HEK293T (cell line): ENCODE measurements around the gene PON1.

Experiments
- CTCF ChIA-PET: fragments of 350-600 bp; formaldehyde crosslinking; extraction: SDS; loops from one replicate; lab custom pipeline; 2021; ENCODE audit warnings: antibody characterized with exemption, inconsistent platforms; lab: Yijun Ruan, JAX
- POLR2A ChIA-PET: fragments of 350-600 bp; formaldehyde crosslinking; extraction: SDS; loops from one replicate; lab custom pipeline; 2020; ENCODE audit warnings: antibody characterized with exemption, inconsistent platforms; lab: Yijun Ruan, JAX
- DNase-seq: peaks from one replicate; pipeline ENCODE4 v3.0.0; 2012; ENCODE audit warnings: mixed read lengths; ENCODE audit errors: extremely low spot score
- ARNT ChIP-seq: fragments of 450-650 bp; IDR thresholded peaks from 2 replicates; pipeline ENCODE4 v1.6.1; 2017; ENCODE audit warnings: mild to moderate bottlenecking
- BHLHE40 ChIP-seq: fragments of 450-650 bp; IDR thresholded peaks from 2 replicates; pipeline ENCODE4 v1.6.1; 2016; ENCODE audit warnings: mild to moderate bottlenecking, moderate library complexity, borderline replicate concordance
- CTBP1 ChIP-seq: fragments of 450-650 bp; IDR thresholded peaks from 2 replicates; pipeline ENCODE4 v1.6.1; 2016; ENCODE audit warnings: borderline replicate concordance
- ELF4 ChIP-seq: fragments of 450-650 bp; IDR thresholded peaks from 2 replicates; pipeline ENCODE4 v1.6.1; 2017; ENCODE audit warnings: antibody characterized with exemption
- FOXA1 ChIP-seq: fragments of 450-650 bp; IDR thresholded peaks from 2 replicates; pipeline ENCODE4 v1.6.1; 2016; ENCODE audit warnings: mild to moderate bottlenecking
- FOXK2 ChIP-seq: fragments of 450-650 bp; IDR thresholded peaks from 2 replicates; pipeline ENCODE4 v1.6.1; 2016; ENCODE audit warnings: mild to moderate bottlenecking
- FOXM1 ChIP-seq: fragments of 450-650 bp; IDR thresholded peaks from 2 replicates; pipeline ENCODE4 v1.6.1; 2017; ENCODE audit warnings: mild to moderate bottlenecking, borderline replicate concordance
- HDGF ChIP-seq: fragments of 450-650 bp; IDR thresholded peaks from 2 replicates; pipeline ENCODE4 v1.6.1; 2017; ENCODE audit warnings: antibody characterized with exemption, borderline replicate concordance
- L3MBTL2 ChIP-seq: fragments of 450-650 bp; conservative IDR thresholded peaks from 2 replicates; pipeline ENCODE4 v1.6.1; 2016; ENCODE audit warnings: mild to moderate bottlenecking
- LEF1 ChIP-seq: fragments of 450-650 bp; IDR thresholded peaks from 2 replicates; pipeline ENCODE4 v1.6.1; 2017; ENCODE audit warnings: mild to moderate bottlenecking, borderline replicate concordance
- NFRKB ChIP-seq: fragments of 450-650 bp; IDR thresholded peaks from 2 replicates; pipeline ENCODE4 v1.6.1; 2016; ENCODE audit warnings: mild to moderate bottlenecking, moderate library complexity
- SP1 ChIP-seq: fragments of 450-650 bp; IDR thresholded peaks from 2 replicates; pipeline ENCODE4 v1.6.1; 2017
- SUZ12 ChIP-seq: fragments of 450-650 bp; IDR thresholded peaks from 2 replicates; pipeline ENCODE4 v1.6.1; 2016; ENCODE audit warnings: mild to moderate bottlenecking
- TARDBP ChIP-seq: fragments of 450-650 bp; IDR thresholded peaks from 2 replicates; pipeline ENCODE4 v1.6.1; 2016
- ZNF384 ChIP-seq: fragments of 450-650 bp; IDR thresholded peaks from 2 replicates; pipeline ENCODE4 v1.6.1; 2016
- TF ChIP-seq, protein P1 (sequence below): fragments of 450-650 bp; IDR thresholded peaks from 2 replicates; pipeline ENCODE4 v1.6.1; 2016

The PON1 gene

DNA sequence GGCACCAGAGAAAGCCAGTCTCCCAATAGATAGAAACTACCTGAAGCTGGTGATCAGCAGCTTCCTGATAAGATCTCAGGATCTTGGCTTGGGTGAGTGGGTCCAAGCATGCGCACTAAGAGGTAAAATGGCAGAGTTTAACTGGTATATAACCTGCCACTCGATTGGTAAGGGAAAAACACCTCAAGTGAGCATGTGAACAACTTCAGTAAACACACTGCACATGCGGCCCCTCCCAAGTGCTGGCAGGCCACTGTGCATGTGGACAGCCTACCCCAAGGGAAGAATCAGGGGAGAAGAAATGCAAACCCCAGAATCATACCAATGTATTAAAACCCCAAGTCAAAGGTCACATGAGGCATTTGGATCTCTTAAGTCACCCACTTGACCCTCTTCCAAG lies 17.7 kb upstream of the PON1 start:
- DNase-seq: no peak
- ChIA-PET CTCF (no interaction called here), POLR2A (no interaction called here)
- TF ChIP-seq ARNT: no peak
- TF ChIP-seq SUZ12: no peak
- TF ChIP-seq NFRKB: no peak
- no peak for TF ChIP-seq ZNF384
- TF ChIP-seq FOXA1: no peak
- TF ChIP-seq, protein P1, sequence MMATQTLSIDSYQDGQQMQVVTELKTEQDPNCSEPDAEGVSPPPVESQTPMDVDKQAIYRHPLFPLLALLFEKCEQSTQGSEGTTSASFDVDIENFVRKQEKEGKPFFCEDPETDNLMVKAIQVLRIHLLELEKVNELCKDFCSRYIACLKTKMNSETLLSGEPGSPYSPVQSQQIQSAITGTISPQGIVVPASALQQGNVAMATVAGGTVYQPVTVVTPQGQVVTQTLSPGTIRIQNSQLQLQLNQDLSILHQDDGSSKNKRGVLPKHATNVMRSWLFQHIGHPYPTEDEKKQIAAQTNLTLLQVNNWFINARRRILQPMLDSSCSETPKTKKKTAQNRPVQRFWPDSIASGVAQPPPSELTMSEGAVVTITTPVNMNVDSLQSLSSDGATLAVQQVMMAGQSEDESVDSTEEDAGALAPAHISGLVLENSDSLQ: no peak
- no peak for TF ChIP-seq FOXK2
- no peak for TF ChIP-seq TARDBP
- TF ChIP-seq BHLHE40: no peak
- no peak for TF ChIP-seq SP1
- no peak for TF ChIP-seq L3MBTL2

DNA sequence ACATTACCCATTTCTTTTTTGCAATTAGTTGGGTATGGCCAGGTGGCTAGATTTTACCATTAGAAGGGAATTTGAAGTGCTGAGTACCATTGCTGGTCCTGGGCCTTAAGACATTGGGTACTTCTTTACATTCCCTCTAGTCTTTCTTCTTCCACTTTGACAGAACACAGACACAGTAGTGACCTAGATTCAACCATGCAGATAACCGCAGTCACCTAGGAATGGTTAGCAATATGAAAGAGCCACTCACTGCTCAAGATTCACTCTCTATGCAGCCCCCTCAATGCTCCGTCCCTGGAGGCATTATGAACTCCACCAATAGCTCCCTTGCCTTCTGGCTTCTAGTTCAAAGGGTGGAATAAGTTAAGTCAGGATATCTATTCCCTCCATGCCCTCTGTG lies 16.2 kb upstream of the PON1 start:
- no peak for DNase-seq
- ChIA-PET CTCF (no interaction called here), POLR2A (no interaction called here)
- TF ChIP-seq ARNT: no peak
- no peak for TF ChIP-seq ELF4
- TF ChIP-seq BHLHE40: no peak
- no peak for TF ChIP-seq L3MBTL2
- TF ChIP-seq FOXA1: no peak
- TF ChIP-seq LEF1: no peak
- TF ChIP-seq FOXK2: no peak
- no peak for TF ChIP-seq ZNF384
- TF ChIP-seq NFRKB: no peak
- TF ChIP-seq, protein P1: no peak
- TF ChIP-seq SUZ12: no peak
- no peak for TF ChIP-seq CTBP1
- TF ChIP-seq TARDBP: no peak
- TF ChIP-seq FOXM1: no peak

GRCh38 chr7:95338832-95339231 lies 14.5 kb upstream of the PON1 start:
- ChIA-PET CTCF (no interaction called here), POLR2A (no interaction called here)
- no peak for DNase-seq
- no peak for TF ChIP-seq NFRKB
- no peak for TF ChIP-seq CTBP1
- no peak for TF ChIP-seq ARNT

- DNase-seq: no peak
- ChIA-PET POLR2A (no interaction called here), CTCF (no interaction called here)
- TF ChIP-seq FOXA1 (no peak), SUZ12 (no peak), BHLHE40 (no peak), TARDBP (no peak), ZNF384 (no peak), FOXK2 (no peak)
Observed at GRCh38 chr7:95335093-95335492, 10.8 kb upstream of the PON1 start.

- ChIA-PET POLR2A (no interaction called here), CTCF (no interaction called here)
- no peak for TF ChIP-seq L3MBTL2
- TF ChIP-seq CTBP1: no peak
- no peak for TF ChIP-seq HDGF
- no peak for TF ChIP-seq ARNT
- TF ChIP-seq TARDBP: no peak
- no peak for TF ChIP-seq FOXM1
- no peak for TF ChIP-seq BHLHE40
- no peak for TF ChIP-seq LEF1
- no peak for TF ChIP-seq FOXK2
- TF ChIP-seq ZNF384: no peak
- no peak for TF ChIP-seq ELF4
- TF ChIP-seq NFRKB: no peak
- TF ChIP-seq, protein P1: no peak
- TF ChIP-seq SP1: no peak
- no peak for TF ChIP-seq FOXA1
- no peak for TF ChIP-seq SUZ12
- DNase-seq: no peak
Observed at GRCh38 chr7:95334447-95334846, 10.1 kb upstream of the PON1 start.

- CTCF ChIA-PET: no interaction called here
- POLR2A ChIA-PET: no interaction called here
- no peak for TF ChIP-seq FOXK2
- no peak for TF ChIP-seq L3MBTL2
- TF ChIP-seq FOXA1: no peak
- TF ChIP-seq SUZ12: no peak
- TF ChIP-seq, protein P1: no peak
- TF ChIP-seq HDGF: no peak
- no peak for TF ChIP-seq NFRKB
- TF ChIP-seq CTBP1: no peak
- TF ChIP-seq ZNF384: no peak
- no peak for TF ChIP-seq BHLHE40
- no peak for TF ChIP-seq LEF1
- TF ChIP-seq ELF4: no peak
- no peak for TF ChIP-seq SP1
- TF ChIP-seq FOXM1: no peak
- TF ChIP-seq ARNT: no peak
- TF ChIP-seq TARDBP: no peak
- DNase-seq: no peak
Observed at GRCh38 chr7:95330961-95331337, 6.6 kb upstream of the PON1 start.
